Adrenal gland (tissue), 12 donors: Measurements from ENCODE around the gene RTF2. TPM values are rescaled to one million over a fixed set of nuclear protein-coding genes. Genes with fewer than 3 reads are reported as not detected.

Experiments
- DNase-seq, 7 donors: peaks; one replicate each; pipeline ENCODE4 v3.0.0-alpha.2; 2019 to 2020
- H3K27ac ChIP-seq, 5 donors: fragments of 200-600 bp; sonication (generic) in 4 of 5; 1 replicate in 3 of 5; 2 replicates in 2 of 5; pipeline versions ENCODE4 v1.5.1 to v1.8.0; 2016 to 2020; ENCODE audit warnings: mild to moderate bottlenecking in 1 of 5
- H3K27me3 ChIP-seq: fragments of 200-600 bp; 2 replicates; pipeline ENCODE4 v1.8.0; 2021
- H3K36me3 ChIP-seq, 2 donors: fragments of 200-600 bp; replicated peaks in 1 of 2; 1 replicate in 1 of 2; 2 replicates in 1 of 2; pipeline versions ENCODE4 v1.5.1 to v1.8.0; 2018 to 2022
- H3K4me1 ChIP-seq, 2 donors: fragments of 200-600 bp; replicated peaks in 1 of 2; 1 replicate in 1 of 2; 2 replicates in 1 of 2; pipeline versions ENCODE4 v1.5.1 to v1.8.0; 2018 to 2021
- H3K4me3 ChIP-seq, 4 donors: fragments of 200-600 bp; sonication (generic) in 3 of 4; one replicate each; pipeline ENCODE4 v1.5.1; 2016 to 2018
- H3K9me3 ChIP-seq, 3 donors: fragments of 200-600 bp; sonication (generic) in 1 of 3; replicated peaks in 1 of 3; 1 replicate in 2 of 3; 2 replicates in 1 of 3; pipeline versions ENCODE4 v1.5.1 to v1.8.0; 2016 to 2021
- CTCF ChIP-seq, 6 experiments: fragments of 450-650 bp in 4 of 6; fragments of 200-600 bp in 2 of 6; sonication (generic) in 1 of 6; IDR thresholded peaks; 1 replicate in 5 of 6; 2 replicates in 1 of 6; pipeline versions ENCODE4 v1.5.1 to v1.8.0; 2016 to 2021; ENCODE audit warnings: antibody characterized with exemption in 6 of 6, mild to moderate bottlenecking in 2 of 6, moderate library complexity in 1 of 6
- POLR2A ChIP-seq, 2 donors: fragments of 450-650 bp; IDR thresholded peaks; one replicate each; pipeline ENCODE4 v1.6.1; 2017; ENCODE audit warnings: antibody characterized with exemption in 2 of 2, mild to moderate bottlenecking in 2 of 2, moderate library complexity in 1 of 2
- WGBS, 4 donors: extraction: QIAGEN DNeasy Blood & Tissue Kit in 2 of 4; methylation state at CpG; one replicate each; pipeline versions ENCODE4 v1.1.5 to v1.1.7; 2013 to 2017; 5-methylcytosine and 5-hydroxymethylcytosine counted together
- intact Hi-C, 2 donors: fragments of 100-400 bp; cut with DNase I; formaldehyde crosslinking; loops; one replicate each; pipeline versions ENCODE4 v1.14.1 to v1.15.0; 2022 to 2023
- polyA plus RNA-seq, 3 donors: library from polyadenylated mRNA; stranded (reverse); fragments of 200-250 nt in 2 of 3; fragments of 350-450 nt in 1 of 3; fragmentation: Illumina TruSeq in 1 of 3; extraction: RNeasy Lipid Tissue Mini Kit (QIAGEN cat#74804) in 1 of 3; gene quantifications; one replicate each; pipeline ENCODE4 v1.2.3, GENCODE V29; 2013 to 2014
- total RNA-seq, 9 donors: library from RNA; depleted of rRNA in 4 of 9; stranded (reverse); fragments of >200 nt in 4 of 9; fragments of 120-200 nt in 1 of 9; fragmentation: NEBNext Ultra II Directional in 1 of 9; extraction: Animal tissue kit (Norgen Biotek cat#: 25700) in 1 of 9; gene quantifications; one replicate each; pipeline versions ENCODE4 v1.1.0 to v1.2.4, GENCODE V29; 2013 to 2023
- donor health status: healthy with polysubstance abuse.
- donor health status: Bipolar disorder and iron deficiency.
- donor health status: DM: yes; HTN: yes; CAD: no.
- donor health status: DM: no; HTN: no; CAD: no.
- donor health status: DM: no; HTN: no; CAD: no.
- donor health status: DM: yes; HTN: yes; CAD: no.

RTF2 gene
- total and polyA plus RNA-seq, 12 donors = 48.8 to 156 (median 92.8) TPM

- no peaks in the 10 kb centered on the region for H3K4me1 ChIP-seq
- WGBS, 4 donors = 75 to 86% (median 84%) methylated on average over 3 of the region's 3 CpGs
- no peak overlapping the region for H3K27ac ChIP-seq
- peaks cover 10% of the 10 kb centered on the region for H3K27me3 ChIP-seq
- no peak overlapping the region for H3K4me3 ChIP-seq
- TF ChIP-seq CTCF (IDR thresholded peaks at IDR 0.05) = no peak
- H3K9me3 ChIP-seq = no peaks in the 10 kb centered on the region
- no peaks in the 10 kb centered on the region for H3K36me3 ChIP-seq
- no peak for DNase-seq
- intact Hi-C loops = no loop called here
These were observed 23.3 kb upstream of the RTF2 start for GRCh38 chr20:56445130-56445529.

GRCh38 chr20:56445540-56445939 is 22.9 kb upstream of the RTF2 start:
- no peaks in the 10 kb centered on the region for H3K36me3 ChIP-seq
- WGBS, 4 donors = 86 to 92% (median 89%) methylated on average over 12 to 16 of the region's 16 CpGs
- no peak overlapping the region for H3K4me3 ChIP-seq
- TF ChIP-seq CTCF (IDR thresholded peaks at IDR 0.05) (no peak), POLR2A (IDR thresholded peaks at IDR 0.05) (no peak)
- no peaks in the 10 kb centered on the region for H3K9me3 ChIP-seq
- no peaks in the 10 kb centered on the region for H3K4me1 ChIP-seq
- H3K27me3 ChIP-seq = peaks cover 10% of the 10 kb centered on the region
- intact Hi-C loops = no loop called here
- H3K27ac ChIP-seq = no peak overlapping the region
- DNase-seq = no peak

DNA sequence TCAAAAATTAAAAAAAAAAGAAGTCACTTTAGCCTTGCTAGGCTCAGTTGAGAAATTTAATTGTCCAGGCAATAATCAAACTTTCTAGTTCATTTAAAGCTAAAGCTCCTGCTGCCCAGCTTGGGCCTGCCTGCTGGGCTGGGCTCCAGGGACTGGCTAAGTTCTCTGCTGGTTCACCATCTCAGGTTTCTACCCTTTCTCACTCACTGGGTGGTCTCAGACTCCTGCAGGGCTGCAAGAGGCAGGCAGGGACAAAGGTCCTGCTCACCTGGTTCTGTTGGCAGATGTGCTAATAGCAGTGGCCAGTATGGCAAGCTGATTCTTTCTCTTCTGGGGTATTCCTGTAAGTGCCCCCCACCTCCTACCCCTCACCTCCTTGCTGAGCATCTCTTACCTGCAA is 21.2 kb upstream of the RTF2 start:
- Histone ChIP-seq H3K27ac (no peak overlapping the region), H3K4me3 (no peak overlapping the region), H3K36me3 (no peaks in the 10 kb centered on the region), H3K9me3 (no peaks in the 10 kb centered on the region), H3K4me1 (no peaks in the 10 kb centered on the region), H3K27me3 (peaks cover 10% of the 10 kb centered on the region)
- DNase-seq = no peak
- intact Hi-C loops = no loop called here
- TF ChIP-seq CTCF (IDR thresholded peaks at IDR 0.05) (no peak), POLR2A (IDR thresholded peaks at IDR 0.05) (no peak)

- Histone ChIP-seq H3K4me3 (no peak overlapping the region), H3K27ac (no peak overlapping the region), H3K4me1 (no peaks in the 10 kb centered on the region), H3K9me3 (no peaks in the 10 kb centered on the region), H3K36me3 (no peaks in the 10 kb centered on the region), H3K27me3 (peaks cover 10% of the 10 kb centered on the region)
- 83 to 90% (median 85%) methylated on average over 5 of the region's 5 CpGs for WGBS, 4 donors
- intact Hi-C loops = no loop called here
- no peak for DNase-seq
- TF ChIP-seq POLR2A (IDR thresholded peaks at IDR 0.05) = no peak
- no peak for TF ChIP-seq CTCF (IDR thresholded peaks at IDR 0.05)
These were observed 19.0 kb upstream of the RTF2 start for GRCh38 chr20:56449459-56449858.
